ENCODE results near the gene CRADD.

CRADD gene

DNA sequence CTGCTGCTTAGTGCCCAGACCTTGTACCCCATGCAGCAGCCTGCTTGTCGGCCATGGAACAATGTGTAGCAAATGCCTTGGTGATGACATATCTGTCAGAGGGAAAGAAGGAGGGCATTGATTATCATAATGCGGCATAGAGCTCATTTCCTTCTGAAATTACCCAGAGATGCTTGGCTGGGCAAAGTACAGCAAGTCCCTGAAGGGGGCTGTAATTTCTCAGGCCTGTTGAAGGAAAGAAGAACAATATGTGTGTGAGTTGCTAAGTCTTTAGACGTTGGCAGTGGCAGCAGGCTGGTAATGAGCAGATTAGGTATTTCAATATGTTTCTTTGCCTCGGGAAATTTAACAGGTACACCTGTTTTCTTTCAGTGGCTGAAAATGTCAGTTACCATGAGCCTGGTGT is 128.6 kb downstream of the CRADD start:
- Histone ChIP-seq H3K4me3 (ENCODE audit: low read length) (no peak overlapping the region), H3K4me1 (ENCODE audit: control insufficient read depth, insufficient read depth, low read length) (peaks cover 43% of the 10 kb centered on the region), H3K9me3 (ENCODE audit: control insufficient read depth, low read length) (no peaks in the 10 kb centered on the region), H3K27me3 (replicated peaks; ENCODE audit: control insufficient read depth, insufficient read depth, low read length) (no peaks in the 10 kb centered on the region), H3K36me3 (ENCODE audit: control insufficient read depth, insufficient read depth, low read length, severe bottlenecking) (no peaks in the 10 kb centered on the region), H3K9ac (ENCODE audit: low read length) (no peak overlapping the region)
- DNase-seq (ENCODE audit: low read depth), result no peak

DNA sequence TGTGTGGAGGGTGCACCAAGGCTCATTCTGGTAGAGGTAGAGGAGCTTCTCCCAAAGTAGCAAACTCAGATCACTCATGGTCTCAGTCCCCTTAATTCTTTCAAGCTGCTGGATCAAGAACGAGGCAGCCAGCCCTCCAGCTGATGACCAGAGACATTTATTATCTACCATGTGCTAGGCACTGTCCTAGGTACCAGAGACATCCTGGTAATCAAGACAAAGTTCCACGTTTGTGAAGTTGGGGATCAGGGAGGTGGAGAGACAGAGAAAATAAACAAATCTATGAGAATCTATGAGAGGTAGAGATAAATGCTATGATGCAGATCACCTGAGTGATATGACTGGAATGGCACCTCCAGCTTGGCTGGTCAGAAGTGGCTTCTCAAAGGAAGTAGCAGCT is 130.2 kb downstream of the CRADD start:
- Histone ChIP-seq H3K9ac (ENCODE audit: low read length) (no peak overlapping the region), H3K27me3 (replicated peaks; ENCODE audit: control insufficient read depth, insufficient read depth, low read length) (no peaks in the 10 kb centered on the region), H3K36me3 (ENCODE audit: control insufficient read depth, insufficient read depth, low read length, severe bottlenecking) (no peaks in the 10 kb centered on the region), H3K9me3 (ENCODE audit: control insufficient read depth, low read length) (no peaks in the 10 kb centered on the region), H3K4me1 (ENCODE audit: control insufficient read depth, insufficient read depth, low read length) (peaks cover 56% of the 10 kb centered on the region), H3K4me3 (ENCODE audit: low read length) (no peak overlapping the region)
- no peak for DNase-seq (ENCODE audit: low read depth)

DNA sequence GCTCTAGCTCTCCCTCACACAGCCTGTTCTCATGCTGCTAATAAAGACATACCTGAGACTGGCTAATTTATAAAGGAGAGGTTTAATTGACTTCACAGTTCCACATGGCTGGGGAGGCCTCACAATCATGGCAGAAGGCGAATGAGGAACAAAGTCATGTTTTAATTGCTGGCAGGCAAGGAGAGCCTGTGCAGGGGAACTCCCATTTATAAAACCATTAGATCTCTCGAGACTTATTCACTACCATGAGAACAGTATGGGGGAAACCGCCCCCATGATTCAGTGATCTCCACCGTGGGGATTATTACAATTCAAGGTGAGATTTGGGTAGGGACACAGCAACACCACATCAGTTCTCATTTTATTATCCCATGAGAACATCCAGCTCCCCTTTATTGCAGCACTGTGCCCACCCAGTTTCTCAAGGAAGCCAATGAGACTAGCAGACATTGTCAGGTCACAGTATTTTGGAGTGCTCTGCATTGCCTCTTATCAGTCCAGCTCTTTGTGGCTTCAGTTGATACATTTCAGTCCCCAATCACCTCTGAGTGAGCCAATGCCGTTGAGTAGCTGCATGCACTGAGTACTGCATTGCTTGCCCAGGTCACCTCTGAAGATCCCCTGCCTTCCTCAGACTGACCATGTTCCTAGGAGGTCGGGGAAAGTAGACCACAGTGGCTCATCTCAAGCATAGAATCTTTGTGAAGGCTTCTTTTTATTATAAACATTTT is 131.2 kb downstream of the CRADD start:
- H3K9me3 ChIP-seq (ENCODE audit: control insufficient read depth, low read length), result no peaks in the 10 kb centered on the region
- DNase-seq (ENCODE audit: low read depth), result no peak
- peaks cover 53% of the 10 kb centered on the region for H3K4me1 ChIP-seq (ENCODE audit: control insufficient read depth, insufficient read depth, low read length)
- H3K4me3 ChIP-seq (ENCODE audit: low read length), result no peak overlapping the region
- no peaks in the 10 kb centered on the region for H3K36me3 ChIP-seq (ENCODE audit: control insufficient read depth, insufficient read depth, low read length, severe bottlenecking)
- H3K27me3 ChIP-seq (replicated peaks; ENCODE audit: control insufficient read depth, insufficient read depth, low read length), result no peaks in the 10 kb centered on the region
- no peak overlapping the region for H3K9ac ChIP-seq (ENCODE audit: low read length)

DNA sequence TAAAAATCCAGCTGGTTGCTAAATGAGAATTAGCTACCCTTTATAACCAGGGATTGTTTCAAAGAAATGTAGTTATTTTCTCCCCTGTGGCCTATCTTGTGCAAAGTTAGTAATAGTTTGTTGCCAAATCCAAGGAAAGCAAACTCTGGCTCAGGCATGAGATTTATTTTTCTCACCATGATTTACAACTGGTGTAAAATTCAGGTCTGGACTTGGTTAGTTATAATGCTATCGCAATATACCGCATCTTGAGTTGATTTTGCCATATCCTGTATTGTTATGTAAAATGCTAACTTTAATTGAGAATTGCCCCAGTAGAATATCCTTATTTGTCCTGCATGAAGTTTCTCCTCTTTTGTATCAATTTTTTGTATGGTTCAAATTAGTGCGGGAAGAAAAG is 135.5 kb downstream of the CRADD start:
- peak; percentile 62 for DNase-seq (ENCODE audit: low read depth)
- Histone ChIP-seq H3K27me3 (replicated peaks; ENCODE audit: control insufficient read depth, insufficient read depth, low read length) (no peaks in the 10 kb centered on the region), H3K4me3 (ENCODE audit: low read length) (no peak overlapping the region), H3K9me3 (ENCODE audit: control insufficient read depth, low read length) (no peaks in the 10 kb centered on the region), H3K36me3 (ENCODE audit: control insufficient read depth, insufficient read depth, low read length, severe bottlenecking) (no peaks in the 10 kb centered on the region), H3K4me1 (ENCODE audit: control insufficient read depth, insufficient read depth, low read length) (peaks cover 60% of the 10 kb centered on the region), H3K9ac (ENCODE audit: low read length) (peak overlapping the region; percentile 83)

DNA sequence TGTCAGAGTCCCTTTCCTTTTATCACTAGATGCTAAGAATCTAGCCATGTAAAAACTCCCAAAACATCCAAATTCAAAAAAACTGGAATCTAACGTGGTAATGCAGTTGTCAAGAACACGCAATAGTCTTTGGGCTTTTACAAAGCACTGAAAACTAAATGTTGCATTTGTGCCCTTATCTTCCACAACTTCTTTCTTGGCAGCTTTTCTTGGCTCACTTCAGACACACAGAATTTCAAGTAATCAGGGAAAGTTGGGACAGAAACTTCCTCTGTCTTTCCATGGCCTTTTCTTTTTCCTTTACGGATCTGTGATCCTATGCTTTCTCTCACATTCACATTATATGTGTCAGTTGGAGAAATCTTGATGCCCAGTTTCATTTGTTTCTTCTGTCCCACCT is 136.0 kb downstream of the CRADD start:
- H3K36me3 ChIP-seq (ENCODE audit: control insufficient read depth, insufficient read depth, low read length, severe bottlenecking), result no peaks in the 10 kb centered on the region
- no peaks in the 10 kb centered on the region for H3K27me3 ChIP-seq (replicated peaks; ENCODE audit: control insufficient read depth, insufficient read depth, low read length)
- H3K4me3 ChIP-seq (ENCODE audit: low read length), result peak overlapping the region; percentile 72
- no peak for DNase-seq (ENCODE audit: low read depth)
- no peaks in the 10 kb centered on the region for H3K9me3 ChIP-seq (ENCODE audit: control insufficient read depth, low read length)
- peak overlapping the region; percentile 83 for H3K9ac ChIP-seq (ENCODE audit: low read length)
- peaks cover 63% of the 10 kb centered on the region for H3K4me1 ChIP-seq (ENCODE audit: control insufficient read depth, insufficient read depth, low read length)

DNA sequence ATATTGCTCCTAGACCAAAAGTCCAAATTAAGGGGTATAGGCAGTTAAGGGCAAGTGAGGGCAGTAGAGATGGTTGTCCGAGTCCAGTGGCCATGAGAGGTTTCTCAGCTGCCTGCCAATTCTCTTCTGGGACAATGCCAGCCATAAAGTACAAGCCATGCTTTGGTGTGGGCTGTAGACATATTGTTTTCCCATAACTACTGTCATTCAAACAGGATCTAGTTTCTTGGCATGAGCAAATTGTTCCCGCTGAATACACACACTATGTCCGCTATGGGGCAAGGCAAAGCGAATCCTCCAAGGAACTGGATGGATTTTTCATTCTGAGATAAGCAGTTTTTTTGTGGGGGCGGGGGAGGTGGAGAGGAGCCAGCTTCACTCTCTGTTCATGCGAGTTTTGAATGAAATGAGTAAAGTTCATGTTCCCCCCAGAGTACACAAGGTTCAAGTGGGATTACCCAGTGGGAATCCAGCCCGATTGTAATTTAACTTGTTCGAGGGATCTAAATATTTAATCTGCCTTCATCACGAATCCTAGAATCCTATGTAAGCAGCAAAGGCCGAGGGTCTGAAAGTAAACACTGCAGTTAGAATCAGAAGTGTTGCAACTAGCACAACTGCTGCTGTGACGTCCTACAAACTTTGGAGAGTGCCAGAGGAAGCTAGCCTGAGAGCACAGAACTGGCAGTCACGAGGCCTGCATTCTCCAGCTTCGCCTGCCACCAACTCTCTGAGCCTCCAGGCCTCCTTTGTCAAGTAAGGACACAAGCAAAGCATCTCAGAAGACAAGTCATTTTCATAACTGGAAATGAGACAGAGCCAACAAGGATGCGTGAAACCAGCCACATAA is 137.0 kb downstream of the CRADD start:
- no peaks in the 10 kb centered on the region for H3K27me3 ChIP-seq (replicated peaks; ENCODE audit: control insufficient read depth, insufficient read depth, low read length)
- H3K4me1 ChIP-seq (ENCODE audit: control insufficient read depth, insufficient read depth, low read length), result peaks cover 73% of the 10 kb centered on the region
- H3K36me3 ChIP-seq (ENCODE audit: control insufficient read depth, insufficient read depth, low read length, severe bottlenecking), result no peaks in the 10 kb centered on the region
- no peaks in the 10 kb centered on the region for H3K9me3 ChIP-seq (ENCODE audit: control insufficient read depth, low read length)
- H3K4me3 ChIP-seq (ENCODE audit: low read length), result peak overlapping the region; percentile 72
- DNase-seq (ENCODE audit: low read depth), result peak; percentile 35
- peak overlapping the region; percentile 83 for H3K9ac ChIP-seq (ENCODE audit: low read length)

DNA sequence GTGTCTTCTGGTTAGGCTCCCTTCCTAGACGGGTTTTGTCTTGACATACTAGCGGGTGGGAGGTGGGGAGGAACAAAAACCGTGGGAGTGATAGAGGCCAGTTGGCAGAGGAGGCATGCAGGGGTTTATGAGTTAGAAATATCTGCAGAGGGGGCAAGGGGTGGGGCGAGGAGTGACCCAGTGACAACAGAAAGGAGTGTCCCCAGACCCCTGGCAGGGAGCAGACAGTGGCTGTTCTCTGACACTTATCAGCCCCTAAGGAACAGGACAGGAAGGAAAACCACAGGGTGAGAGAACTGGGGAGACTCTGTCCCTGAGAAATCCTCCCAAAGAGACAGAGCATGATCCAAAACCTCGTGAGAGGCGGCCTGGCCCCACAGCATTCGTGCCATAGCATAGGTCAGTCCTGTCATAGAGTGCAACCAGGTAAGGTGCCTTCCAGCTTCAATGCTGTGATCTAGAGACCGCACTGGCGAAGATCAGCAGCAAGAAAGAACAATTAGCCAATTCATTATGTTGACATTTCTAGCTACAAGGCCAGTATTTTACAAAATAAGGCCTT is 141.4 kb downstream of the CRADD start:
- Histone ChIP-seq H3K9ac (ENCODE audit: low read length) (peak overlapping the region; percentile 40), H3K9me3 (ENCODE audit: control insufficient read depth, low read length) (no peaks in the 10 kb centered on the region), H3K4me1 (ENCODE audit: control insufficient read depth, insufficient read depth, low read length) (peaks cover 50% of the 10 kb centered on the region), H3K27me3 (replicated peaks; ENCODE audit: control insufficient read depth, insufficient read depth, low read length) (no peaks in the 10 kb centered on the region), H3K36me3 (ENCODE audit: control insufficient read depth, insufficient read depth, low read length, severe bottlenecking) (no peaks in the 10 kb centered on the region), H3K4me3 (ENCODE audit: low read length) (no peak overlapping the region)
- DNase-seq (ENCODE audit: low read depth), result no peak

DNA sequence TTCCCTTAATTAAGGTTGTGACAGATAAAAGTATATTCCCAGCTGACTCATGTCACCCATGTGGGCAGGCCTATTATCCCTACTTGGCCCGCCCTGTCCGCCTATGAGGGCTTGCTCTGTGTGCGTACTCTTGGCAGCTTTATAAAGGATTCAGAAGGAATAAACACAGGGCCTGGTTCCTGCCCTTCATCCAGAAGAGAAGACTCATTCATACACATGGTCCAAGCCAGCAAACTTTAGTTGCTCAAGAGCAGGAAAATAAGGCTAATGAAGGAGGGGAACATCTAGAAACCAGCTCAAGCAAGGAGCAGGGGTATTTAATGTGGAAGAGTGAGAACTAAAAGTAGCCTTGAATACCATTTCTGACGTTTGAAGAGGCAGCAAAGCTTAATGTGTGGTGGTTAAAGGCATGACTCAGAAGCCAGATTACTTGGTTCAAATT is 141.9 kb downstream of the CRADD start:
- H3K4me1 ChIP-seq (ENCODE audit: control insufficient read depth, insufficient read depth, low read length), result peaks cover 50% of the 10 kb centered on the region
- H3K27me3 ChIP-seq (replicated peaks; ENCODE audit: control insufficient read depth, insufficient read depth, low read length), result no peaks in the 10 kb centered on the region
- H3K4me3 ChIP-seq (ENCODE audit: low read length), result no peak overlapping the region
- no peaks in the 10 kb centered on the region for H3K36me3 ChIP-seq (ENCODE audit: control insufficient read depth, insufficient read depth, low read length, severe bottlenecking)
- peak; percentile 23 for DNase-seq (ENCODE audit: low read depth)
- H3K9ac ChIP-seq (ENCODE audit: low read length), result peak overlapping the region; percentile 47
- no peaks in the 10 kb centered on the region for H3K9me3 ChIP-seq (ENCODE audit: control insufficient read depth, low read length)

DNA sequence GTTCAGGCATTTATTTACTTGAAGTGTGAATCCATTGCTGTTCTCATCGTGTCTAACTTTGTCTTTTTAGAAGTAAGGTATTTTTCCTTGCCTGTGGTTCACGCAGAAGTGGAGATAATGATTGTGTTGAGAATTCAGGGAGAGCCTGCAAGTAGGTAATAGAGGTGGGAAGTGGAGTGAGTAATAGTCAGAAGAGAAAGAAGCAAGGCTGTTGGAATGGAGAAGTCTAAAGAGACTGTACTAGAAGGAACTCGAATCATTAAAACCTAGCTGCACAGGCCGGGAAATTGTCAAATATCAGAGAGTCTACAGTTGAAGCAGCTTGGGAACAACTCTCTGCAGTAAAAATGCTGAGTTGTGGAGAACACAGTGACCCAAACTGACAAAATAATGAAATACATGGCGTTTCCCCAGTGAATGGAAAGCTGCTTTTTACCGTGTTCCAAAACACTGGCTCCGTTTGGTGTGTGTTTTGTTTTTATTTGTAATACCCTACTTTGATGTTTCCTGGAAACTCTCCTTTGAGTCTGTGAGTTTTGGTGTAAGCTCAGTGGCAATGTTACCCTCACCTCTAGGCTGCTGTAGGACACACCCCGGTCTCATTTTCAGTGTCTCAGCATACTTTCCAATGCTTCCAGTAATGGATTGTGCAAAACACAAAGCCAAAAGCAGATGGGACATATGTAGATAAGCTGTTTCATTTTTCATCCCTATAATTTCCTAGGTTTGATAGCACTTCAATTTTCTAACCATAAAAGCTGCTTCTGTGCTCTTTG is 146.6 kb downstream of the CRADD start:
- no peaks in the 10 kb centered on the region for H3K36me3 ChIP-seq (ENCODE audit: control insufficient read depth, insufficient read depth, low read length, severe bottlenecking)

DNA sequence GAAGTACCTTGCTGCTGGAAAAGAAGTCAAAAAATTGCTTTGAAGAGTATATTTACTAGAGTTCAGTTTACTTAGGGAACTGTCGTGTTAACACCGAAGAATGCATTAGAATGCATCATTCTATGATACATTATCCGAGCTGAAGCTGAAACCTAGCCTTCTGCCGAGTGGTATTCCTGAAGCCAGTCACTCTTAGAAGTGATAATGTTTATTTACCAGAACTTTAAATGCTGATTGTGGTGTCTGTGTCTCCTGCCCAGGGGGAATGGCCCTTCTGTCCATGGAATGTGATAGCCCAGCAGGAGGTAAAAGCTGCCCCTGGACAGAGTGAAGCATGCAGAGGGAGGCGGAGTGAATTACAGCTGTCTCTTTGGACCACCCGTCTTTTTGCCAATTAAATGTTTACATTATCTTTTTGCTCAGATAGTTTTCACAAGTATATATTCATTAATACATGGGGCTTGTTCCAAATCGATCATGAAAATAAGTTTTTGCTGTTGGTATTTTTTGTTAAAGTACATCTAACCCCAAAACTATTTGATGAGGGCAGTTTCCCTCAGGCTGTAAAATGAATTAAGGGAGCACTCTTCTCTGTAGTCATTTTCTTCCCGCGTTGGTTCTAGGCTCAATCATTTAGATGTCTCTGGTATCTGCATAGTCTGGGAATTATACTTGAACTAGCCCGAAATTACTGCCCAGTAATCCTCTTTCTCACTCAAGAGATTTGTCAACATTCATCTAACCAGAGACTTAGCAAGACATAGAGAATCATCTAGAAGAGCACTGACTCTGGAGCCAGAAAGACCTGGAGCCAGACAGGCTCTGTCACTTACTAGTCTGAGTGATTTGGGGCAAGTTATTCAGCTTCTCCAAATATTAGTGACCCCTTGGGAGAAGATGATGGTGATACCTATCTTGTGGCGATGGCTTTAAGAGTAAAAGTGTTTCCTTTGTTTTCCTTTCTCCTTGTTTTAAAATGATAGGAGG is 147.6 kb downstream of the CRADD start:
- Histone ChIP-seq H3K27me3 (replicated peaks; ENCODE audit: control insufficient read depth, insufficient read depth, low read length) (no peaks in the 10 kb centered on the region), H3K36me3 (ENCODE audit: control insufficient read depth, insufficient read depth, low read length, severe bottlenecking) (no peaks in the 10 kb centered on the region), H3K9me3 (ENCODE audit: control insufficient read depth, low read length) (no peaks in the 10 kb centered on the region), H3K9ac (ENCODE audit: low read length) (no peak overlapping the region), H3K4me1 (ENCODE audit: control insufficient read depth, insufficient read depth, low read length) (peaks cover 40% of the 10 kb centered on the region), H3K4me3 (ENCODE audit: low read length) (peak overlapping the region; percentile 25)
- DNase-seq (ENCODE audit: low read depth), result peak; percentile 48

More for the DNA sequence above, 146.6 kb downstream of the CRADD start:
- H3K9ac ChIP-seq (ENCODE audit: low read length), result no peak overlapping the region
- peaks cover 50% of the 10 kb centered on the region for H3K4me1 ChIP-seq (ENCODE audit: control insufficient read depth, insufficient read depth, low read length)
- DNase-seq (ENCODE audit: low read depth), result peak; percentile 29
- no peak overlapping the region for H3K4me3 ChIP-seq (ENCODE audit: low read length)
- no peaks in the 10 kb centered on the region for H3K9me3 ChIP-seq (ENCODE audit: control insufficient read depth, low read length)
- H3K27me3 ChIP-seq (replicated peaks; ENCODE audit: control insufficient read depth, insufficient read depth, low read length), result no peaks in the 10 kb centered on the region
